HEK293T (cell line): ENCODE results near the gene PAN2.

Source experiments
- CTCF ChIA-PET: fragments of 350-600 bp; formaldehyde crosslinking; extraction: SDS; loops from one replicate; lab custom pipeline; 2021; ENCODE audit warnings: antibody characterized with exemption, inconsistent platforms; lab: Yijun Ruan, JAX
- POLR2A ChIA-PET: fragments of 350-600 bp; formaldehyde crosslinking; extraction: SDS; loops from one replicate; lab custom pipeline; 2020; ENCODE audit warnings: antibody characterized with exemption, inconsistent platforms; lab: Yijun Ruan, JAX
- DNase-seq: peaks from one replicate; pipeline ENCODE4 v3.0.0; 2012; ENCODE audit warnings: mixed read lengths; ENCODE audit errors: extremely low spot score
- ARNT ChIP-seq: fragments of 450-650 bp; IDR thresholded peaks from 2 replicates; pipeline ENCODE4 v1.6.1; 2017; ENCODE audit warnings: mild to moderate bottlenecking
- BHLHE40 ChIP-seq: fragments of 450-650 bp; IDR thresholded peaks from 2 replicates; pipeline ENCODE4 v1.6.1; 2016; ENCODE audit warnings: mild to moderate bottlenecking, moderate library complexity, borderline replicate concordance
- CTBP1 ChIP-seq: fragments of 450-650 bp; IDR thresholded peaks from 2 replicates; pipeline ENCODE4 v1.6.1; 2016; ENCODE audit warnings: borderline replicate concordance
- ELF4 ChIP-seq: fragments of 450-650 bp; IDR thresholded peaks from 2 replicates; pipeline ENCODE4 v1.6.1; 2017; ENCODE audit warnings: antibody characterized with exemption
- FOXA1 ChIP-seq: fragments of 450-650 bp; IDR thresholded peaks from 2 replicates; pipeline ENCODE4 v1.6.1; 2016; ENCODE audit warnings: mild to moderate bottlenecking
- FOXK2 ChIP-seq: fragments of 450-650 bp; IDR thresholded peaks from 2 replicates; pipeline ENCODE4 v1.6.1; 2016; ENCODE audit warnings: mild to moderate bottlenecking
- FOXM1 ChIP-seq: fragments of 450-650 bp; IDR thresholded peaks from 2 replicates; pipeline ENCODE4 v1.6.1; 2017; ENCODE audit warnings: mild to moderate bottlenecking, borderline replicate concordance
- HDGF ChIP-seq: fragments of 450-650 bp; IDR thresholded peaks from 2 replicates; pipeline ENCODE4 v1.6.1; 2017; ENCODE audit warnings: antibody characterized with exemption, borderline replicate concordance
- L3MBTL2 ChIP-seq: fragments of 450-650 bp; conservative IDR thresholded peaks from 2 replicates; pipeline ENCODE4 v1.6.1; 2016; ENCODE audit warnings: mild to moderate bottlenecking
- LEF1 ChIP-seq: fragments of 450-650 bp; IDR thresholded peaks from 2 replicates; pipeline ENCODE4 v1.6.1; 2017; ENCODE audit warnings: mild to moderate bottlenecking, borderline replicate concordance
- NFRKB ChIP-seq: fragments of 450-650 bp; IDR thresholded peaks from 2 replicates; pipeline ENCODE4 v1.6.1; 2016; ENCODE audit warnings: mild to moderate bottlenecking, moderate library complexity
- SP1 ChIP-seq: fragments of 450-650 bp; IDR thresholded peaks from 2 replicates; pipeline ENCODE4 v1.6.1; 2017
- SUZ12 ChIP-seq: fragments of 450-650 bp; IDR thresholded peaks from 2 replicates; pipeline ENCODE4 v1.6.1; 2016; ENCODE audit warnings: mild to moderate bottlenecking
- TARDBP ChIP-seq: fragments of 450-650 bp; IDR thresholded peaks from 2 replicates; pipeline ENCODE4 v1.6.1; 2016
- ZNF384 ChIP-seq: fragments of 450-650 bp; IDR thresholded peaks from 2 replicates; pipeline ENCODE4 v1.6.1; 2016
- TF ChIP-seq, protein P1 (sequence below): fragments of 450-650 bp; IDR thresholded peaks from 2 replicates; pipeline ENCODE4 v1.6.1; 2016

The PAN2 gene

DNA sequence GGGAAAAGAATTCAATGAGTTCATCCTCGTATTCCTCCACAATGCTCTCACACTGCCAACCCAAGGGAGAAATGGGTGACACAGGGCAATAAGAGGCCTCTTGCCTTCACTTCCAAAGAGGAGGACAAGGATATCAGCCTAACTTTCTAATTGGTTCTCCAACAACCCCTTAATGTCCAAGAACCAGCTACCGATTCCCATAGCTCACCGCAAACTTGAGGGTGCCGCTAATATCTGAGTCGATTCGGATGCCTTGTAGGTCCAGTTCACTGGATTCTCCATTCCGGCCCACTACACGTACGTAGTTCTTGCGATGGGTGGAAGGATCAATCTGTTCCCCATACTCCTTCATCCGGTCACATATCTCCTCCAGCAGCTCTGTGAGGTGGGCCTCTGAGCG is 22.8 kb downstream of the PAN2 start:
- TF ChIP-seq L3MBTL2 = no peak
- TF ChIP-seq TARDBP = no peak
- no peak for TF ChIP-seq ZNF384
- no peak for TF ChIP-seq BHLHE40
- TF ChIP-seq SUZ12 = no peak
- no peak for TF ChIP-seq ELF4
- no peak for TF ChIP-seq HDGF
- TF ChIP-seq, protein P1, sequence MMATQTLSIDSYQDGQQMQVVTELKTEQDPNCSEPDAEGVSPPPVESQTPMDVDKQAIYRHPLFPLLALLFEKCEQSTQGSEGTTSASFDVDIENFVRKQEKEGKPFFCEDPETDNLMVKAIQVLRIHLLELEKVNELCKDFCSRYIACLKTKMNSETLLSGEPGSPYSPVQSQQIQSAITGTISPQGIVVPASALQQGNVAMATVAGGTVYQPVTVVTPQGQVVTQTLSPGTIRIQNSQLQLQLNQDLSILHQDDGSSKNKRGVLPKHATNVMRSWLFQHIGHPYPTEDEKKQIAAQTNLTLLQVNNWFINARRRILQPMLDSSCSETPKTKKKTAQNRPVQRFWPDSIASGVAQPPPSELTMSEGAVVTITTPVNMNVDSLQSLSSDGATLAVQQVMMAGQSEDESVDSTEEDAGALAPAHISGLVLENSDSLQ = no peak
- TF ChIP-seq NFRKB = no peak
- ChIA-PET CTCF (interaction anchor here (0.6 kb wide), 1 partner anchor 20 kb away, joined by 4 read pairs; no protein-coding TSS in a partner anchor), POLR2A (interaction anchor here (1.0 to 1.2 kb wide), 2 partner anchors 153 to 159 kb away, joined by 3 to 4 read pairs; no protein-coding TSS in a partner anchor)
- no peak for DNase-seq

DNA sequence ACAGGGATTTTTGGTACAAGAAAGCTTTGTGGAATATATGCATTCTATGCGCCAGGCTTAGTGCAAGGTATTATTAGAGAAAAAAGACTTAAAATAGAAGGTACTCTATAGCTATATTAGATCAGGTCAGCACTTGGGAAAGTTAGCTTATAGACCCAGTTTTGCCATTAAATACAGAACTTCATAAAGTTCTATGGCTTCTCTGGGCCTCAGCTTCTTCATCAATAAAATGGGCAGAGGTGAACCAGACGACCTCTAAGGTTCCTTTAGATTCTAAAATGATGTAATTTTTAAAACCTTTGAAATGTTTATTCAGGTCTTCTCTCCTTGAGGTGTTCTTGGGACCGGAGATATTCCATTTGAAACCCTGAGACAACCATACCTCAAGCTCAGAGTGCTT is 25.1 kb downstream of the PAN2 start:
- ChIA-PET CTCF (no interaction called here), POLR2A (interaction anchor here (0.8 to 1.5 kb wide), 3 partner anchors 9 to 141 kb away, joined by 3 to 4 read pairs (median 4); partner anchors contain the start of genes STAT2 and TIMELESS)
- TF ChIP-seq ARNT (no peak), FOXM1 (no peak), FOXK2 (no peak), BHLHE40 (no peak), L3MBTL2 (no peak), LEF1 (no peak), NFRKB (no peak), ELF4 (no peak), SUZ12 (no peak)
- DNase-seq = no peak

DNA sequence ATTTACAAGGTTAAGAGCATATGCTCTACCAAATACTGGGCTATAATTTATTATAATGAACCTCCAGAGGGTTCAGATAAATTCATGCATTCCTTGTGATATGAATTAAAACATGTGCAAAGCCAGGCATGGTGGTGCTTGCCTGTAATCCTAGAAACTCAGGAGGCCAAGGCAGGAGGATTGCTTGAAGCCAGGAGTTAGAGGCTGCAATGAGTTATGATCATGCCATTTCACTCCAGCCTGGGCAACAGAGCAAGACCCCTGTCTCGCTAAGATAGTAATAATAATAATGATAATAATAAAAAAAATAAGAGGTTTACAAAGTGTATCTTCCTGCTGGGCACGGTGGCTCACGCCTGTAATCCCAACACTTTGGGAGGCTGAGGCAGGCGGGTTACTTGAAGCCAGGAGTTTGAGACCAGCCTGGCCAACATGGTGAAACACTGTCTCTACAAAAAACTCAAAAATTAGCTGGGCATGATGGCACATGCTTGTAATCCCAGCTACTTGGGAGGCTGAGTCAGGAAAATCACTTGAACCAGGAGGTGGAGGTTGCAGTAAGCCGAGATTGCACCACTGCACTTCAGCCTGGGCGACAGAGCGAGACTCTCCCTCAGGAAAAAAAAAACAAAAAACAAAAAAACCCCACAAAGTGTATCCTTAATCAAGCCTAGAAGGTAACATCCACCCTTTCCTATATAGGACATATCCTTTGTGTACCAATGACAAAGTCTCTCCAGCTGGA is 26.4 kb downstream of the PAN2 start:
- ChIA-PET CTCF (no interaction called here), POLR2A (interaction anchor here (1.2 to 1.4 kb wide), 2 partner anchors 26 to 142 kb away, joined by 3 to 4 read pairs; partner anchors contain the start of gene TIMELESS)
- TF ChIP-seq NFRKB (no peak), FOXK2 (no peak), HDGF (no peak), LEF1 (no peak), CTBP1 (no peak), TARDBP (no peak), L3MBTL2 (no peak), FOXA1 (no peak), SP1 (no peak), ZNF384 (no peak), SUZ12 (no peak), ELF4 (no peak), BHLHE40 (no peak), FOXM1 (no peak), ARNT (no peak)
- TF ChIP-seq, protein P1 = no peak
- no peak for DNase-seq

DNA sequence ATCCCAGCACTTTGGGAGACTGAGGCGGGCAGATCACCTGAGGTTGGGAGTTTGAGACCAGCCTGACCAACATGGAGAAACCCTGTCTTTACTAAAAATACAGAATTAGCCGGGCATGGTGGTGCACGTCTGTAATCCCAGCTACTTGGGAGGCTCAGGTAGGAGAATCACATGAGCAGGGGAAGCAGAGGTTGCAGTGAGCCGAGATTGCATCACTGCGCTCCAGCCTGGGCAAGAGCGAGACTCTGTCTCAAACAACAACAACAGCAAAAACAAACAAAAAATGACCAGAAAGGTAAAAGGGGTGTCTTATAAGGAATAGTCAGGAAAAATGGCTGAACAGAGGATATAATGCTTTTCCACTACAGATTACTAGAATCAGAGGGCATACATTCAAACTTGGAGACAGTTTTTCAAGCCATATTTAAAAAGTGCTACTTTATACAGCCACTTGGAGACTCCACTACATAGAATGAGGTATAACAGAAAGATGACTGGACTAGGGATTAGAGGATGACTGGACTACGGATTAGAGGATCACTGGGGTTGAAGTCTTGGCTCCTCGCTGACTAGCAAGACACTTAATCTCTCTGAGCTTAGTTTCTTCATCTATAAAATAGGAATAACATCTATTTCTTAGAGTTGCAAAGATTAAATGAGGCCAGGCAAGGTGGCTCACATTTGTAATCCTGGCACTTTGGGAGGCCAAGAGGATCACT is 28.8 kb downstream of the PAN2 start:
- TF ChIP-seq SUZ12 = no peak
- no peak for TF ChIP-seq ARNT
- TF ChIP-seq SP1 = no peak
- TF ChIP-seq L3MBTL2 = no peak
- no peak for TF ChIP-seq FOXA1
- no peak for DNase-seq
- ChIA-PET POLR2A (interaction anchor here (1.4 to 2.2 kb wide), 2 partner anchors 11 to 28 kb away, joined by 4 to 7 read pairs; partner anchors contain the start of genes CNPY2 and PAN2), CTCF (interaction anchor here (1.0 to 1.3 kb wide), 2 partner anchors 9 to 12 kb away, joined by 3 read pairs; no protein-coding TSS in a partner anchor)

DNA sequence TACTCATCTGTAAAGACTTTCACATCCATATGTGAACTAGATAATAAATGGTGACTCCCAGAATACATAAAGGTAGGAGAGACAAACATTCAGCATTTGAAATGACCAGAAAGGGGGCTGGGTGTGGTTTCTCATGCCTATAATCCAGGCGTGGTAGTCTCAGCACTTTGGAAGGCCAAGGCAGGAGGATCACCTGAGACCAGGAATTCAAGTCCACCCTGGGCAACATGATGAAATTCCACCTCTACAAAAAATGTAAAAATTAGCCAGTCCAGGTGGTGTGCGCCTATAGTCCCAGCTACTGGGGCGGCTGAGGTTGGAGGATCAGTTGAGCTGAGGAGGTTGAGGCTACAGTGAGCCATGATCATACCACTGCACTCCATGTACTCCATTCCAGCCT is 29.5 kb downstream of the PAN2 start:
- no peak for TF ChIP-seq FOXA1
- TF ChIP-seq LEF1 = no peak
- TF ChIP-seq SP1 = no peak

DNA sequence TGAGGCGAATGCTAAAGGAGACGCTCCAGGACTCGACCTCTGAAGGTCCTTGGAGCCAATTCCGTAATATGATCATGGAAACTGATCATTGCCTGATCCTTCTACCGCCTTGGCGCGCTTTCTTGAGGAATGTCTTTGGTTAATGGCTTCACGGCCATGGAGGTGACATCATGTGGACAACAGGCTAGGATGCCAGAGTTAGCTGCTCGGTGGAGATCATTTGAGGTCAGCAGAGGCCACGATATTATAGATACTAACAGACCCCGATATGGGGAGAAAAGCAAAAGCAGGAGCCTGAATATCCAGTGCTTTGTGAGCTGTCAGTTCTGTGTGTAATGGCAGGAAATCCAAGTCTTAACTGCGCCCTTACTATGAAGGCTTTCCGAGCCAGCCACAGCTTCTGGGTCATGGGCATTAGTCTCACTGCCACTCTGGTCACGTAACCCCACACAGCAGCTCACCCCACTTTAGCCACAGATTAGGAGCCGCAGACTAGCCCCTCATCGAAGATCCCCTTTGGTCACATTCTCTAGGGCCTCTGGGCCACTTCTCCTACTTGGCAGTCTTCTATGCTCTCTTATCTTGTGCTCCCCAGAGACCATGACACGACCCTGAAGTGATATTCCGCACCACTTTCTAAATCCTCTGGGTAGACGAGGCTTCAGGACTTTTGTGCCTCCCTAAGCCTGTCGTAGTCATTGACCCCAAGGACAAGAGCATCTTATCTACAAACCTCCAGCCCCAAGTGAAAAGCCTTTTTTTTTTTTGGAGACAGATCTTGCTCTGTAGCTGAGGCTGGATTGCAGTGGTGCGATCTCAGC is 32.9 kb downstream of the PAN2 start:
- ChIA-PET CTCF (no interaction called here), POLR2A (interaction anchor here (0.8 to 0.9 kb wide), 2 partner anchors 79 to 336 kb away, joined by 3 read pairs; partner anchors contain the start of gene RNF41)
- no peak for DNase-seq
- TF ChIP-seq SUZ12 (no peak), FOXA1 (no peak), FOXM1 (no peak), FOXK2 (no peak), LEF1 (no peak), CTBP1 (no peak)

More for the DNA sequence above, 29.5 kb downstream of the PAN2 start:
- CTCF ChIA-PET = interaction anchor here (1.0 kb wide), 1 partner anchor 10 kb away, joined by 3 read pairs; no protein-coding TSS in a partner anchor
- DNase-seq = no peak
- POLR2A ChIA-PET = interaction anchor here (1.4 to 2.2 kb wide), 2 partner anchors 12 to 29 kb away, joined by 4 to 7 read pairs; partner anchors contain the start of genes CNPY2 and PAN2
